Heart left ventricle (tissue), 16 donors: ENCODE results near the gene GNA14. TPM values are rescaled to one million over a fixed set of nuclear protein-coding genes. Genes with fewer than 3 reads are reported as not detected.

Experiments used
- ATAC-seq, 4 donors: fragments of 200-7000 bp; cut with Tn5 transposase; one replicate each; pipeline ENCODE4 v1.9.1; 2020 to 2022; ENCODE audit warnings: moderate library complexity in 4 of 4, mild to moderate bottlenecking in 3 of 4, moderate number of reproducible peaks in 1 of 4
- DNase-seq, 5 donors: peaks; one replicate each; pipeline ENCODE4 v3.0.0-alpha.2; 2020
- H3K27ac ChIP-seq, 12 donors: fragments of 200-600 bp; sonication (generic) in 4 of 12; one replicate each; pipeline versions ENCODE4 v1.5.0 to v1.8.0; 2016 to 2022; ENCODE audit warnings: mild to moderate bottlenecking in 2 of 12
- H3K27me3 ChIP-seq, 9 donors: fragments of 200-600 bp; sonication (generic) in 2 of 9; one replicate each; pipeline versions ENCODE4 v1.5.1 to v1.8.0; 2016 to 2022; ENCODE audit warnings: mild to moderate bottlenecking in 3 of 9
- H3K36me3 ChIP-seq, 9 donors: fragments of 200-600 bp; sonication (generic) in 2 of 9; one replicate each; pipeline versions ENCODE4 v1.5.0 to v1.8.0; 2018 to 2022; ENCODE audit warnings: mild to moderate bottlenecking in 2 of 9
- H3K4me1 ChIP-seq, 12 donors: fragments of 200-600 bp; sonication (generic) in 4 of 12; one replicate each; pipeline versions ENCODE4 v1.5.0 to v1.8.0; 2016 to 2022; ENCODE audit warnings: mild to moderate bottlenecking in 3 of 12
- H3K4me3 ChIP-seq, 12 donors: fragments of 200-600 bp; sonication (generic) in 4 of 12; one replicate each; pipeline versions ENCODE4 v1.5.0 to v1.8.0; 2017 to 2022; ENCODE audit warnings: mild to moderate bottlenecking in 9 of 12, moderate library complexity in 4 of 12
- H3K9me3 ChIP-seq, 12 donors: fragments of 200-600 bp; sonication (generic) in 4 of 12; one replicate each; pipeline versions ENCODE4 v1.5.0 to v1.8.0; 2016 to 2022; ENCODE audit warnings: mild to moderate bottlenecking in 1 of 12
- POLR2A ChIP-seq, 2 donors: fragments of 450-650 bp; IDR thresholded peaks; one replicate each; pipeline ENCODE4 v1.6.1; 2017; ENCODE audit warnings: antibody characterized with exemption in 2 of 2, mild to moderate bottlenecking in 2 of 2, moderate library complexity in 2 of 2
- WGBS, 4 donors: extraction: QIAGEN DNeasy Blood & Tissue Kit in 2 of 4; methylation state at CpG; one replicate each; pipeline versions ENCODE4 v1.1.5 to v1.1.7; 2013 to 2018; 5-methylcytosine and 5-hydroxymethylcytosine counted together
- intact Hi-C, 10 donors: fragments of 100-400 bp; cut with DNase I; formaldehyde crosslinking; loops; one replicate each; pipeline versions ENCODE4 v1.11.1 to v1.14.2; 2022
- polyA plus RNA-seq, 2 donors: library from polyadenylated mRNA; stranded (reverse); fragments of 200-250 nt; gene quantifications; one replicate each; pipeline ENCODE4 v1.2.3, GENCODE V29; 2013
- total RNA-seq, 9 donors: library from RNA; depleted of rRNA in 2 of 9; stranded (reverse); fragments of >200 nt in 2 of 9; fragmentation: NEBNext Ultra II Directional in 3 of 9; extraction: Animal tissue kit (Norgen Biotek cat#: 25700) in 3 of 9; gene quantifications; one replicate each; pipeline versions ENCODE4 v1.1.0 to v1.2.4, GENCODE V29; 2016 to 2023
- TF ChIP-seq, protein P1 (sequence below), 12 donors: fragments of 200-600 bp; sonication (generic) in 4 of 12; IDR thresholded peaks; one replicate each; pipeline versions ENCODE4 v1.5.0 to v1.8.0; 2018 to 2022; ENCODE audit warnings: antibody characterized with exemption in 12 of 12, mild to moderate bottlenecking in 5 of 12
- donor health status: ischemic (EF 13 %, LVEDD 7.1; RV severe dilation, severe dysfunction).
- donor health status: healthy with polysubstance abuse.
- donor health status: DM: no; HTN: yes; CAD: no.
- donor health status: DM: no; HTN: no; CAD: no.
- donor health status: ischemic (EF 25% LVEDD 6.9; RV normal size, moderate dysfunction).
- donor health status: ischemic (EF 25% LVEDD 5.7; RV mildly dilated, moderate dysfunction).
- donor health status: healthy.
- donor health status: DM: yes; HTN: yes; CAD: no.
- donor health status: ischemic (EF 35%, LVEDD 5.7; RV mildly dilated, moderate dysfunction).
- donor health status: nonischemic (EF 11% LVEDD 7.7; RV severe dilation, severe dysfunction).
- donor health status: DM: yes; HTN: yes; CAD: no.
- donor health status: PGD.
- donor health status: ischemic (EF 29% LVEDD 5.4; RV normal size, mild dysfunction).
- donor health status: nonischemic (EF 23%, LVEDD 6.1; RV moderate dilation, normal function).

GNA14 gene
- total and polyA plus RNA-seq, 11 donors = 0.38 to 6.5 (median 1.3) TPM

DNA sequence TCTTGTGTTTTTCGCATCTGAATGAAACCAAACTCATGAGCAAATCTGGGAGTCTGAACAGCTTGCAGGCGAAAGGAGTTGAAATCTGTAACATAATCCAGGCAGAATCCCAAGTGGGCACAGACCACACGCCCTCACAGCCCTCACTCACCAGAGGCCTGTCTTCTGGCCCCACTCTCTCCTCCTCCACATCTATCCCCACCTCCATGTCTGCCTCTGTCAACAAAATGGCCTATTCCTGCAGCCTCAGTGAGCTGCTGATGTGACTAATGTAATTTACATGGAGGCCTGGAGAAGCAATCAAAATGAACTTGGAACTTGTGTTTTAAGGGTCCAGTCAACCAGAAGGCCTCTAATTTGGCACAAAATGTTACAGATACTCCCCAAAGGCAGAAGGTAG, 136.6 kb downstream of the GNA14 start:
- Histone ChIP-seq H3K27ac (no peak overlapping the region), H3K4me3 (no peak overlapping the region), H3K27me3 (no peaks in the 10 kb centered on the region), H3K9me3 (no peaks in the 10 kb centered on the region), H3K36me3 (no peaks in the 10 kb centered on the region), H3K4me1 (peaks cover 0 to 58% (median 22%) of the 10 kb centered on the region in 12 donors)
- intact Hi-C loops = loop anchor here in 2 of 10 donors (5.0 to 10.0 kb wide), 2 partner anchors 86 to 133 kb away; partner anchors contain the start of gene GNA14 (in 1 of the 2)
- no peak for TF ChIP-seq POLR2A (IDR thresholded peaks at IDR 0.05)
- TF ChIP-seq, protein P1, sequence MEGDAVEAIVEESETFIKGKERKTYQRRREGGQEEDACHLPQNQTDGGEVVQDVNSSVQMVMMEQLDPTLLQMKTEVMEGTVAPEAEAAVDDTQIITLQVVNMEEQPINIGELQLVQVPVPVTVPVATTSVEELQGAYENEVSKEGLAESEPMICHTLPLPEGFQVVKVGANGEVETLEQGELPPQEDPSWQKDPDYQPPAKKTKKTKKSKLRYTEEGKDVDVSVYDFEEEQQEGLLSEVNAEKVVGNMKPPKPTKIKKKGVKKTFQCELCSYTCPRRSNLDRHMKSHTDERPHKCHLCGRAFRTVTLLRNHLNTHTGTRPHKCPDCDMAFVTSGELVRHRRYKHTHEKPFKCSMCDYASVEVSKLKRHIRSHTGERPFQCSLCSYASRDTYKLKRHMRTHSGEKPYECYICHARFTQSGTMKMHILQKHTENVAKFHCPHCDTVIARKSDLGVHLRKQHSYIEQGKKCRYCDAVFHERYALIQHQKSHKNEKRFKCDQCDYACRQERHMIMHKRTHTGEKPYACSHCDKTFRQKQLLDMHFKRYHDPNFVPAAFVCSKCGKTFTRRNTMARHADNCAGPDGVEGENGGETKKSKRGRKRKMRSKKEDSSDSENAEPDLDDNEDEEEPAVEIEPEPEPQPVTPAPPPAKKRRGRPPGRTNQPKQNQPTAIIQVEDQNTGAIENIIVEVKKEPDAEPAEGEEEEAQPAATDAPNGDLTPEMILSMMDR (IDR thresholded peaks at IDR 0.05) = no peak
- 72 to 83% (median 79%) methylated on average over 3 of the region's 3 CpGs for WGBS, 4 donors
- DNase-seq (no peak), ATAC-seq (no peak)

DNA sequence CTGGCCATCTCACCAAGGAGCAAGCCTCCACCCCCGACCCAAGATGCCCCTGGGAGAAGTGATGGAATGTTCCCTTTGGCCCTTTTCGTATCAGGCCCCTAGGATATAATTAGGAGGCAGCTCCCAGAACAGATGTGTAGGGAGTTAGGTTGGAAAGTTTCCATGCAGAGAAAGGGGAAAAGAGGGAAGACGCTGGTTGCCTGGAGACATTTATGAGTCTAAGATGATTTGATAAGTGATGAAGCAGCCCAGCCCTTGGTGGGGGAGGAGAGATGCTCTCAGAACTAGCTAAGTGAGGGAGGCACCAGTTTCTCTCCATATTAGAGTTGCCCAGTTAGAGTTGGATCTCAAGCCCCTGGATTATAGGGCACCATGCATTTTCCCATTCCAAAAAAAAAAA, 137.5 kb downstream of the GNA14 start:
- intact Hi-C loops = loop anchor here in 2 of 10 donors (5.0 to 10.0 kb wide), 2 partner anchors 87 to 134 kb away; partner anchors contain the start of gene GNA14 (in 1 of the 2)
- Histone ChIP-seq H3K27me3 (no peaks in the 10 kb centered on the region), H3K9me3 (no peaks in the 10 kb centered on the region)

DNA sequence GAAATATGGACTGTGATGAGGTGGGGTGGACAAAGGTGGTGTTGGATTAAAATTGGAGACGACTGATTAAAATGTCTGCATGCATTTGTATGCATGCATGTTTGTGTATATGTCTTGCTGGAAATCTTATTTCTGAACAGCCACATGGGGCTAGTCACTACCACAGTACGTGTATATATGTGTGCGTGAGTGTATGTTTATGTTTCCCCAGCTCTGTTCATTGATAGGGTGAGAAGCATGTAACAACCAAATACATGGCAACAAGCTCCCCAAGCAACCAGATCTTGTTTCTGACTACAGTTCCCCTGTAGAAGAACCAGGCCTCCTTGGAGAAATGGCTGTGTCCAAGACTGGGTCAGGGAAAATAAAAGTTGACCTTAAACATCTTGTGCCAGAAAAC, 139.7 kb downstream of the GNA14 start:
- H3K9me3 ChIP-seq = no peaks in the 10 kb centered on the region
- no peak overlapping the region for H3K4me3 ChIP-seq
- H3K27me3 ChIP-seq = no peaks in the 10 kb centered on the region
- ATAC-seq (no peak), DNase-seq (no peak)
- H3K4me1 ChIP-seq = peaks cover 0 to 39% (median 9%) of the 10 kb centered on the region in 12 donors
- 91 to 95% (median 94%) methylated on average over 3 of the region's 3 CpGs for WGBS, 4 donors
- intact Hi-C loops = loop anchor here in 1 of 10 donors (10.0 kb wide), 1 partner anchor 416 kb away; no protein-coding TSS in a partner anchor
- peak overlapping the region in 1 of 12 donors; percentile 66 for H3K27ac ChIP-seq
- no peaks in the 10 kb centered on the region for H3K36me3 ChIP-seq
- TF ChIP-seq, protein P1 (IDR thresholded peaks at IDR 0.05) = no peak
- no peak for TF ChIP-seq POLR2A (IDR thresholded peaks at IDR 0.05)

More for the DNA sequence above, 137.5 kb downstream of the GNA14 start:
- no peak for TF ChIP-seq POLR2A (IDR thresholded peaks at IDR 0.05)
- TF ChIP-seq, protein P1 (IDR thresholded peaks at IDR 0.05) = no peak
- no peak overlapping the region for H3K27ac ChIP-seq
- 51 to 73% (median 62%) methylated on average over 3 of the region's 3 CpGs for WGBS, 4 donors
- H3K4me1 ChIP-seq = peaks cover 0 to 58% (median 22%) of the 10 kb centered on the region in 12 donors
- no peak overlapping the region for H3K4me3 ChIP-seq
- no peaks in the 10 kb centered on the region for H3K36me3 ChIP-seq
- DNase-seq (no peak), ATAC-seq (no peak)

DNA sequence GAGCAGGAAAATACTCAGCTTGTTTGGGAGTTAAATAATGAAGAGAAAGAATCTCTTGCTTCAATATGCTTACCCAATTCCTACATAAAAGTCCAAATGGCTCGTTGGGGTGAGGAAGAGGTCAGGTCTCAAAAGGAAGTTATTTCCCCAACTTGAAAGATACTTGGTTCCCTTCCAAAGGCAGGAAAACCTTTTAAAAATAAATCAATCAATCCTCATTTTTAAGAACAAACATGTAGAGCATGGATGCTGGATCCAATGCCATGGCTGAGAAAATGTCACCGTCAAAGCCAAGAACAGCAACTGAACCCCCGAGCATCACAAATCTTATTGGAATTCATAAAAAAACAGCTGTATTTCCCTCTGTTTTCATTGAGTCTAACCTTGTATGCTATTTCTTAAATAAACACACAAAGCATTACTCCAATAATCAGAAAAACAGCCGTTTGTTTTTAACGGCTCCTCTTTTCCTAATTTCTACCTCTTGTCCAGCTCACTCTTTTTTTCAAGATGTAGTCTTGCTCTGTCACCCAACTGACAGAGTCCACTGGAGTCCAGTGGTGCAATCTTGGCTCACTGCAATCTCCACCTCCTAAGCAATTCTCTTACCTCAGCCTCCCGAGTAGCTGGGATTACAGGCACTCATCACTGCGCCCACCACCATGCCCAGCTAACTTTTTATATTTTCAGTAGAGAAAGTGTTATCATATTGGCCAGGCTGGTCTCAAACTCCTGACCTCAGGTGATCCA, 140.7 kb downstream of the GNA14 start:
- Histone ChIP-seq H3K4me1 (peaks cover 0 to 30% (median 4%) of the 10 kb centered on the region in 12 donors), H3K4me3 (no peak overlapping the region), H3K36me3 (no peaks in the 10 kb centered on the region), H3K9me3 (no peaks in the 10 kb centered on the region), H3K27ac (peak overlapping the region in 9 of 12 donors; percentile 0 to 69 (median 37)), H3K27me3 (no peaks in the 10 kb centered on the region)
- no peak for DNase-seq
- TF ChIP-seq POLR2A (IDR thresholded peaks at IDR 0.05) = no peak
- TF ChIP-seq, protein P1 (IDR thresholded peaks at IDR 0.05) = no peak
- WGBS, 4 donors = 50 to 57% (median 52%) methylated on average over 7 of the region's 7 CpGs
- intact Hi-C loops = loop anchor here in 1 of 10 donors (10.0 kb wide), 1 partner anchor 417 kb away; no protein-coding TSS in a partner anchor
- ATAC-seq = peak in 3 of 4 donors; percentile 18 to 71 (median 57)
